Stimulated activated CD4-positive, alpha-beta T cell treated with anti-CD3 and anti-CD28 coated beads, TNF-alpha, amount 100 ng/mL, for 24 hours (primary cell): ENCODE measurements around the gene RFXAP.

ENCODE experiments used
- DNase-seq, 3 experiments: peaks; one replicate each; pipeline ENCODE4 v3.0.0-alpha.2; 2020; ENCODE audit warnings: low read depth in 3 of 3

The RFXAP gene

GRCh38 chr13:36817996-36818803 is 822 bp upstream of the RFXAP start:
- DNase-seq = no peak

- DNase-seq = peak; percentile 5 to 30 (median 6)
These were observed 693 bp downstream of the RFXAP start for GRCh38 chr13:36819739-36820090.

GRCh38 chr13:36820222-36820621 is 1.2 kb downstream of the RFXAP start:
- DNase-seq = no peak

- DNase-seq = no peak
These were observed 3.8 kb downstream of the RFXAP start for GRCh38 chr13:36822785-36823184.

GRCh38 chr13:36829753-36830152 is 10.7 kb downstream of the RFXAP start:
- no peak for DNase-seq

GRCh38 chr13:36831291-36831690 is 12.3 kb downstream of the RFXAP start:
- no peak for DNase-seq

GRCh38 chr13:36834299-36834698 is 15.3 kb downstream of the RFXAP start:
- DNase-seq = no peak

GRCh38 chr13:36837354-36838092 is 18.5 kb downstream of the RFXAP start:
- DNase-seq = no peak

GRCh38 chr13:36839281-36839680 is 20.3 kb downstream of the RFXAP start:
- no peak for DNase-seq

GRCh38 chr13:36839981-36840380 is 21.0 kb downstream of the RFXAP start:
- no peak for DNase-seq

- no peak for DNase-seq
These were observed 21.8 kb downstream of the RFXAP start for GRCh38 chr13:36840718-36841250.

GRCh38 chr13:36841391-36841790 is 22.4 kb downstream of the RFXAP start:
- no peak for DNase-seq

GRCh38 chr13:36847606-36848005 is 28.6 kb downstream of the RFXAP start:
- no peak for DNase-seq

- DNase-seq = no peak
These were observed 29.4 kb downstream of the RFXAP start for GRCh38 chr13:36848199-36848982.

GRCh38 chr13:36850790-36851438 is 31.9 kb downstream of the RFXAP start:
- no peak for DNase-seq

- DNase-seq = no peak
These were observed 38.2 kb downstream of the RFXAP start for GRCh38 chr13:36857253-36857652.

- no peak for DNase-seq
These were observed 39.3 kb downstream of the RFXAP start for GRCh38 chr13:36858290-36858689.

- DNase-seq = no peak
These were observed 40.2 kb downstream of the RFXAP start for GRCh38 chr13:36859259-36859658.

GRCh38 chr13:36862002-36862685 is 43.1 kb downstream of the RFXAP start:
- DNase-seq = no peak

- DNase-seq = no peak
These were observed 43.7 kb downstream of the RFXAP start for GRCh38 chr13:36862722-36863121.

- DNase-seq = no peak
These were observed 46.2 kb downstream of the RFXAP start for GRCh38 chr13:36865265-36865664.
